Erythroblast (primary cell): ENCODE data around the gene KLRC2.

ENCODE experiments used
- GATA1 ChIP-seq: IDR thresholded peaks from 2 replicates; pipeline ENCODE4 v1.6.1; 2011; ENCODE audit warnings: low read depth, mild to moderate bottlenecking, control low read depth, low read length, moderate library complexity
- POLR2A ChIP-seq: IDR thresholded peaks from 2 replicates; pipeline ENCODE4 v1.6.1; 2011; ENCODE audit warnings: mild to moderate bottlenecking, low read length

GRCh38 chr12:10388624-10389413, 47.0 kb downstream of the KLRC2 start:
- TF ChIP-seq POLR2A (no peak), GATA1 (no peak)
